Stomach smooth muscle (tissue), 2 donors: ENCODE results near the gene CLDN11.

Experiments used
- H3K27ac ChIP-seq: one replicate; pipeline ENCODE4 v1.7.0; 2013; ENCODE audit warnings: mild to moderate bottlenecking, low read length, inconsistent platforms
- H3K27me3 ChIP-seq, 2 donors: one replicate each; pipeline ENCODE4 v1.7.0; 2013; ENCODE audit warnings: low read length in 2 of 2; ENCODE audit not compliant: insufficient read depth in 2 of 2, control insufficient read depth in 1 of 2
- H3K36me3 ChIP-seq, 2 donors: one replicate each; pipeline ENCODE4 v1.7.0; 2013; ENCODE audit warnings: low read length in 2 of 2; ENCODE audit not compliant: control insufficient read depth in 2 of 2, insufficient read depth in 2 of 2
- H3K4me1 ChIP-seq: one replicate; pipeline ENCODE4 v1.7.0; 2013; ENCODE audit warnings: low read length; ENCODE audit not compliant: control insufficient read depth, insufficient read depth
- H3K4me3 ChIP-seq, 2 donors: one replicate each; pipeline ENCODE4 v1.7.0; 2013; ENCODE audit warnings: low read length in 2 of 2
- H3K9ac ChIP-seq, 2 donors: one replicate each; pipeline ENCODE4 v1.7.0; 2013; ENCODE audit warnings: low read length in 2 of 2, mild to moderate bottlenecking in 1 of 2
- H3K9me3 ChIP-seq, 2 donors: one replicate each; pipeline ENCODE4 v1.7.0; 2013; ENCODE audit warnings: low read length in 2 of 2; ENCODE audit not compliant: control insufficient read depth in 2 of 2
- donor health status: healthy.
- donor health status: Pancreatic carcinoma.

Gene CLDN11

DNA sequence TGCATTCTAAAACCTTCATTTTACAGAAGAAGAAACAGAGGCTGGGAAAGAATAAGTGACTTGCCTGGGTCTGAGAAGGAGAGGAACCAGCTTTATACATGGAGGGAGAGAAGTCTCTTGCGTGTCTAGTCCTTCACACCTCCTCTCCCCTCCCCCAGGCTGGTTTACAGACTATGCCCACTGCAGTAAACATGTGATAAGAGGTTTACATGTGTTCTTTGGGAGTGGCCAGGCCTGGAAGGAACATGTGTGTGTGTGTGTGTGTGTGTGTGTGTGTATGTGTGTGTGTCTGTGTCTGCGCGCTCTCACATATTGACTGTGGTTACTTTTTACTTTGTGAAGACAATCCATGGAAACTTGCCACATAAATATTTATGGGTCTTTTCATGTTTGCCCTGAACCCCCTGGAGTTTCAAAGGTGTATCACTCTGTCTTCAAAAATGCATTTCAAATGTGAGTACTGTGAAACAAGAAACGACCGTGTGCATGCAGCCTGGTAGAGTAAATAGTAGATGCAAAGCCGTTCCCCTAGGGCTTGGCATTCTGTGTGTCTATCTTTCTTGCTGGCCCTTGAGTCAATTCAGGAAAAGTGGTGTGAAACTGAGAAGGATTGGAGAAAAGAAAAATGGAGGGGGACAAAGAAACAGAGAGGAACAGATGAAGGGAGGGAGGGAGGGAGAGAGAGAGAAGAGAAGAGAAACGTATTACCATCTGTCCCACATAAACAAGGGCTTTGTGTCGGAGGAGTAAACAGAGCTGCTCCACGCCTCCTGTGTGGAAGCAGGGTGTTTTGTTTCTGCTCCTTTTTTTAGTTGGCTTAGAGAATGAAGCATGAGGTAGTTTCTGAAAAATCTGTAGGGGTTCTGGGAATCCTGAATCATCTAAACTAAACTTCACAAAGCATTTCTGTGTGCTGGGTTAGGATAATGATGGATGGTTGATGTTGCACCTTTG, 51.7 kb downstream of the CLDN11 start:
- H3K4me1 ChIP-seq: peaks cover 6% of the 10 kb centered on the region
- no peaks in the 10 kb centered on the region for H3K36me3 ChIP-seq
- H3K9ac ChIP-seq: no peak overlapping the region
- H3K27ac ChIP-seq: no peak overlapping the region
- H3K9me3 ChIP-seq: no peaks in the 10 kb centered on the region
- no peak overlapping the region for H3K4me3 ChIP-seq
- peaks cover 0 to 4% of the 10 kb centered on the region in 2 donors for H3K27me3 ChIP-seq

DNA sequence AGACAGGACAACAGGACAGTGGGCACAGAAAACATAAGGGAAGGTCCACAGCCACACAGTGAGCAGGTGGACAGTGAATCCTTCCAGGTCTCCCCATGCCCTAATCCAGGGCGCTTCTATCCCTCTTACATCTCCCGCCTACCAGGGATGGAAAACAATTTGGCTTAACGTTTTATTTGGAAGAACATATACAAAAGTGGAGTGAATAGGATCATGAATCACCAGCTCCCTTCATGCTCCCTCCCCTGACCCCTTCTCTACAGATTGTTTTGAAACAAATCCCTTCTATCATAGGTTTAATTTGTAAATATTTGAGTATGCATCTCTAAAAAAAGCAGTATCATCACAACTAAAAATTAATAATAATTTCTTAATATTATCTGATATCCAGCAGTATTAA, 52.5 kb downstream of the CLDN11 start:
- Histone ChIP-seq H3K27ac (no peak overlapping the region), H3K4me1 (peaks cover 6% of the 10 kb centered on the region), H3K27me3 (peaks cover 0 to 4% of the 10 kb centered on the region in 2 donors), H3K9ac (no peak overlapping the region), H3K4me3 (no peak overlapping the region), H3K36me3 (no peaks in the 10 kb centered on the region), H3K9me3 (no peaks in the 10 kb centered on the region)

DNA sequence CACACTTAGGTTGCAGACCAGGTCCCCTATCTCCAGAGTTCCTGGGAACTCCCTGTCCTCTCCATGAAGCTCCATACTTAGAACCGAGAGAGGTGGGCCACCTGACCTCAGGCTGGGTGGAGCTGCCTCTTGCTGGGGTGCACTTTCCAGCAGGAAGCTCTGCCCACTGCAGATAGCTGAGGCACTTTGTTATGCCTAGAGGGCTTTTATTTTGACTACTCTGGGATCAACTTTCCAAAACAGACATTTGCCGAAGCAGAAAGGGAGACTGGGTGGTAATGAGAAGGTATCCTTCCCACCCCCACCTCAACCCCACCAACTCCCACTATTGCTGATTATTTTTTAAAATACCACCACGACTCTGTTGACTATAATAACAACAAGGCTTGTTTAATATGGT, 54.7 kb downstream of the CLDN11 start:
- Histone ChIP-seq H3K27me3 (peaks cover 0 to 4% of the 10 kb centered on the region in 2 donors), H3K4me3 (no peak overlapping the region), H3K9ac (no peak overlapping the region), H3K4me1 (peaks cover 6% of the 10 kb centered on the region), H3K36me3 (no peaks in the 10 kb centered on the region), H3K9me3 (no peaks in the 10 kb centered on the region), H3K27ac (no peak overlapping the region)

DNA sequence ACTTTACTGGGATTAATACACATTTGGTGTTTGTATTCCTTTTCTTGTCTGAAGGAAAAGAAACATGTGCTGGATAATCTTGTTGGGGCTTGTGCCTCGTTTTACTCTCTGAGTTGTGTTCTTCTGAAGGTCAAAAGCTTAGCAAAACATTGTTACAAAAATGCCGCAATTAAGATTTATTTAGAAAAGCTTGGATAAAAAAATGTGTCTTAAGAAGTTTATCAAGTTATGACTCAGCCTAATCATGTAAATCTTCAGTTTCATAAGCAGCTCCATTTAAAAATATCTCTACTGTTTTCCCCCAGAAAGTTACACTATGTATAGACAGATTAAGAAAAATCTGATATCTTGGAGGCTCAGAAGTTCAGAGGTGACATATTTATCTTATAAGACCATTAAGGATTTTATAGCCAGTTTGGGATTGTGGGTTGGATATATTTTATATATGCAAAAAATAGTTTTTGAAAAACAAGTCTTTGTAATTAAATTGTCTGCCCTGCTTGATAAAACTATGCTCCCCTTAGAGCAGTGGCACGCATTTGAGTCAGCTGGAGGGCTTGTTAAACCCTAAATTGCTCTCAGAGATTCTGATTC, 56.5 kb downstream of the CLDN11 start:
- Histone ChIP-seq H3K27me3 (peaks cover 0 to 4% of the 10 kb centered on the region in 2 donors), H3K36me3 (no peaks in the 10 kb centered on the region), H3K9ac (no peak overlapping the region), H3K27ac (no peak overlapping the region), H3K9me3 (no peaks in the 10 kb centered on the region), H3K4me3 (no peak overlapping the region), H3K4me1 (no peaks in the 10 kb centered on the region)

DNA sequence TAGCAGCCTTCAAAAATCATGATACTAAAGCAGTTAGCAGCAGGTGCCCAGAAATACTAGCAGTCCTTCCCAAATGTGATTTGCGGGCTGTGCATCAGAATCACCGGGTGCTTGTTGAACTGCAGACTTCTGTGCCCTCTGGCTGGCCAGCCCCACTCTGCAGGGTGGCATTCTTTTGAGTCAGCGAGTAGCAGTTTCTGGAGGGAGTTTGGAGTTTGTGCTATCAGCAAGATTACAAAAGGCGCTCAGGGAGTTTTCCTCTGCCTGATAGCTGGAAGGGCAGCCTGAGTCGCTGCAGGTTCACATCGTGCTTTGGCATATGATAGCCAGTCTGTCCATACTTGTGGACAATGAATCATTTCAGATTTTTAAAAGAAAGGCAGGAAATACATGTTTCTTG, 57.6 kb downstream of the CLDN11 start:
- H3K27me3 ChIP-seq: peaks cover 0 to 3% of the 10 kb centered on the region in 2 donors
- H3K4me1 ChIP-seq: no peaks in the 10 kb centered on the region
- H3K9me3 ChIP-seq: no peaks in the 10 kb centered on the region
- H3K4me3 ChIP-seq: no peak overlapping the region
- no peak overlapping the region for H3K27ac ChIP-seq
- no peaks in the 10 kb centered on the region for H3K36me3 ChIP-seq
- no peak overlapping the region for H3K9ac ChIP-seq

DNA sequence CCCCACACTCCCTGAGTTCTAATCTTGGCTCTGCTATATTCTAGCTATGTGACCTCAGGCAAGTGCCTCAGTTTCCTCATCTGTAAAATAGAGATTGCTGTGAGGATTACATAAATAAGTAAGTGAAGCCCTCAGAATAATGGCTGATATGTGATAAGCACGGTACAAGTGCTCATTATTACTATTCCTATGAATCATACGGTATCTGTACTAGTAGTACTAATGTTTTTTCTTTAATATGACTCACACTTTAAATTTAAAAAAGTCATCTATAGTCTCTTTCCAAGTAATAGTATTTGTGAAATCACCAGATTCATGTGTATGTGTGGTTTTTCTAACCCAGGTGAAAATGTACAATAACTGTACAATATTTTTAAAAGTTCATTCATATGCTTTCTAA, 58.7 kb downstream of the CLDN11 start:
- Histone ChIP-seq H3K9me3 (no peaks in the 10 kb centered on the region), H3K36me3 (no peaks in the 10 kb centered on the region), H3K27ac (no peak overlapping the region), H3K4me1 (no peaks in the 10 kb centered on the region), H3K9ac (no peak overlapping the region), H3K27me3 (peaks cover 0 to 3% of the 10 kb centered on the region in 2 donors), H3K4me3 (no peak overlapping the region)

DNA sequence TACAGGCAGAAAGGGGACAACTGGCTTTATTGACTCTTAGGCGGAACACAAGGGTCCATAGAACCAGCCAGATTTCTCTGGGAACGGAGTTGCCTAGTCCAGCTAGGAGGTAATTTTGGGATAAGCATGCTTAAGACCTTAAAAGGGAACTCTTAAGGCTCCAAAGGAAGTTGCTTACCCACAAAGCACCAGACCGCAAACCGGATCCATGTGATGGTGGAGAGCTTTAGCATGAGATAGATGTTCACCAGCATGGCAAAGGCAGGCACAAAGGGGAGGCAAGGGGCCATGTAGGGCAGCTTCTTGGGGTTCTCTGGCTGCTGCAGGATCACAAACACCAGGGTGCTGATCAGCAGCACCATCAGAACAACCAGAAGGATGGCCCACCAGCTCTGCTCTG, 61.4 kb downstream of the CLDN11 start:
- H3K27me3 ChIP-seq: no peaks in the 10 kb centered on the region
- H3K9ac ChIP-seq: no peak overlapping the region
- H3K4me3 ChIP-seq: no peak overlapping the region
- H3K27ac ChIP-seq: no peak overlapping the region
- H3K36me3 ChIP-seq: no peaks in the 10 kb centered on the region
- no peaks in the 10 kb centered on the region for H3K4me1 ChIP-seq
- no peaks in the 10 kb centered on the region for H3K9me3 ChIP-seq

DNA sequence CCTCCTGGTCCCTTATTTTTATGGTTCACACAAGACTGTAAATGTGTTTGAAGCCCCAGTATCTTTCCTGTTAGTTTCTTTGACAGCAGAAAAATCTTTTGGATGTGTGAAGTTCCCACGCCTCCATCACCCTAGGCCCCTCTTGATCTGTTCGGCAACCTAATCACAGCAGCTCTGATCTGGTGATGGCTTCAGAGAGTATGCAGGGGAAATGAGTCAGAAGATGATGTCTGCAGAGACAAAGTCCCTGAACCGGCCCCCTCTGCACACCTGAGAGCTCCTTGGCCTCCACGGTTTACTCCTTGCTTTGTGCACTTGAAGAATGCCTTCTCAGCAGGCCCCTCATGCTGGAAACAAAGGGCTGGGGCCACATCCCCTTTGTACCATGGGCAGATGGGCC, 63.5 kb downstream of the CLDN11 start:
- Histone ChIP-seq H3K27me3 (peaks cover 0 to 2% of the 10 kb centered on the region in 2 donors), H3K4me1 (no peaks in the 10 kb centered on the region), H3K4me3 (no peak overlapping the region), H3K9me3 (no peaks in the 10 kb centered on the region), H3K9ac (no peak overlapping the region), H3K27ac (no peak overlapping the region), H3K36me3 (no peaks in the 10 kb centered on the region)

DNA sequence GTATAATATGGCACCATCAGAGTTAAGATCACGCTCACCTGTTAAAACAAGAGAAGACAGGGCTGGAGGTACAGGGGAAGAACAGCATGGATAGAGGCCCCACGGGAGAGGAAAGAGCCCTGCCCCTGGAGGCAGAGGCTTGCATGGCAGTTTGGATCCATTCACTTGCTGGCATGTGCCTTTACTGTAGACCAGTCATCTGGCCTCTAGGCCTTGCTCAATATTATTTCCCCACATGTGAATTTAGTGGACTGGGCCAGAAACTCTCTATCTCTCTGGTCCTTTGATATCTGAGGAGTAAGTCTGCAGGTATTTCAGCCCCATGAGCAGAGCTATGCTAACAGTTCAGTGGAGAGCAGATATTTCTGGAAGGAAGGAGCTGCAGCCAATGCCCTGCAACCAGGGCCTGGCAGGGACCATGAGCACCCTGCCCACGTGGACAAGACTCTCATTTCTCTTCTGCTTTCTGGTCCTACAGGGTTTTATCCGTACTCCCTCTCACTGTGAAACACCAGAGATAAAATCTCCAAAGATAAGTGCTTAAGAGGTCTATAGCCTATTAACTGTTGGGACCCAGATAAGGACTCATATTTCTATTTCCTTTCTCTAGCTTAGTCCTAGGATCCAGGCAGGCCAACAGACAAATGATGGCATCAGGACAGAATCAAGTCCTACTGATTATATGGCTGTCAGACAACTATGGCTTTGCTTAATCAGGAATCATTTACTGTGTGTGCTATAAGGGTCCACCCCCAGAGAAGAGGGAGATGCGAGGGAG, 65.0 kb downstream of the CLDN11 start:
- Histone ChIP-seq H3K4me3 (no peak overlapping the region), H3K4me1 (no peaks in the 10 kb centered on the region), H3K9ac (no peak overlapping the region), H3K27ac (no peak overlapping the region), H3K27me3 (peaks cover 0 to 2% of the 10 kb centered on the region in 2 donors), H3K9me3 (no peaks in the 10 kb centered on the region), H3K36me3 (no peaks in the 10 kb centered on the region)
